Measurements from ENCODE around the gene CPEB3.
"Not testable (repeated sequence)": the region's sequence is repeated elsewhere in the genome, so short reads cannot be mapped to it uniquely, and the experiment has no call there.

Gene CPEB3

DNA sequence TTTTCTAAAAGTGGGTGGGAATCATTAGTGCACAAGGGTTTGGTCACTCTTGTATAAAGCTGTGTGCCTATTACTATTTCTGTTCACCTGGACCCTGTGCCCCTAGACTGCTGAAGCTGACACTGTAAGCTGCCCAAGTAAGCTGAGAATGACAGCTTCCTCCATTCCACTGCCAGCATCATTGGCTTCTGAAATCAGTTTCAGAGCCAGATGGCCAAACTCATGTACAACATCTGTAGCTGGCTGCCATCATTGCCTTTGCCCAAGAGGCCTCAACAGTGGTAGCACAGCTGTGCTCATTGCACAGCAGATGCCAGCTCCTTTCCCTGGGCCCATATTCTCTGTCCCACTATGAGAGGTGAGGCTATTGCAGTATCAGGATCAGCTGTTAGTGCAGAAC is 165.7 kb downstream of the CPEB3 start:
- TF ChIP-seq CTCF (IDR thresholded peaks at IDR 0.05; ENCODE audit: borderline replicate concordance, control extremely low read depth, extremely low read depth, insufficient read depth, missing control alignments), result no peak
- in situ Hi-C loops (cut with MboI; ENCODE audit: low sequenced_read_pairs, unreplicated experiment), result no loop called here

DNA sequence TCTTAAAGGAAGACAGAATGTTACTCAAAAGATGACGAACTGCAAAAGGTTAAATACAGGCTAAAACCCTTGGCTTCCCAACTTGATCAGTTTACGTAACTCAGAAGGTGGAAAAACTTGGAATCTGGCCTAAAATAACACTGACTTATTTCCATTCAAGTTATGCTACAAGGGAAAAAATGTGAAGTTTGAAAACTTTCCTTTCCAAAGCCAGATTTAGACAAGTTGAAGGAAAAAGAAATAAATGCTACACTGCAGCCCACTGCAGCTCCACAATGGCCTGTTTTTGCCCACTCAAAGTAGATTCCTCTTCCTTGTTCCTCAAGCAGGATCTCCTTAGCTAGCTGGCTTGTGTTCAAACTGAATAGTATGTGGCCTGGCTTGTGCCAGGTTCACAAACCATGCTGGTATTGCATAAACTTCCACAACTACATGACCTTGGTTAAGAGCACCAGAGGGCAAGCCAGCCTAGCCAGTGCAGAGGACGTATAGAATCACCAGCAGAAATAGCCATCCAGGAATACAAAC is 166.2 kb downstream of the CPEB3 start:
- no peak for TF ChIP-seq CTCF (IDR thresholded peaks at IDR 0.05; ENCODE audit: borderline replicate concordance, control extremely low read depth, extremely low read depth, insufficient read depth, missing control alignments)
- in situ Hi-C loops (cut with MboI; ENCODE audit: low sequenced_read_pairs, unreplicated experiment), result no loop called here
- no peak for DNase-seq (ENCODE audit: low spot score)

More for the DNA sequence above, 165.7 kb downstream of the CPEB3 start:
- DNase-seq (ENCODE audit: low spot score), result no peak

DNA sequence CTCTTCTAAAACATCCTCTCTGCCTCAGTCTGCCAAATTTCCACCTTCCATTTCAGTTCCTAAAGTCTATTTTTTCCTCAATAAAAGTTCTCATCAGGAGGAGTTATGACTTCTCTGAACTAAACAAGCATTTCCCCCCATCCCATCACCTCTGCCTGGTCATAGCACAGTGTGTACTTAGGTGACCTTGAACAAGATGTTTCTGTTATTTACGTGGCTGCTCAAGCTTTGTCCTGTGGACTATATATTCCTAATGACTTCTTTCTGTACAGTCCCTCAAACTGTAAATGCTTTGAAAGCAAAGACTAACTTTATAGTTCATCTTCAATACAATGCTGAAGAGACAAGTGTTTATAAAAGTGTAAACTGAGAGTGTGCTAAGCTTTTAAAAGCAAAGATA is 166.9 kb downstream of the CPEB3 start:
- in situ Hi-C loops (cut with MboI; ENCODE audit: low sequenced_read_pairs, unreplicated experiment), result no loop called here
- no peak for TF ChIP-seq CTCF (IDR thresholded peaks at IDR 0.05; ENCODE audit: borderline replicate concordance, control extremely low read depth, extremely low read depth, insufficient read depth, missing control alignments)
- no peak for DNase-seq (ENCODE audit: low spot score)

- no peak for DNase-seq (ENCODE audit: low spot score)
- in situ Hi-C loops (cut with MboI; ENCODE audit: low sequenced_read_pairs, unreplicated experiment), result no loop called here
- no peak for TF ChIP-seq CTCF (IDR thresholded peaks at IDR 0.05; ENCODE audit: borderline replicate concordance, control extremely low read depth, extremely low read depth, insufficient read depth, missing control alignments)
Observed at GRCh38 chr10:92122941-92123450, 167.9 kb downstream of the CPEB3 start.

DNA sequence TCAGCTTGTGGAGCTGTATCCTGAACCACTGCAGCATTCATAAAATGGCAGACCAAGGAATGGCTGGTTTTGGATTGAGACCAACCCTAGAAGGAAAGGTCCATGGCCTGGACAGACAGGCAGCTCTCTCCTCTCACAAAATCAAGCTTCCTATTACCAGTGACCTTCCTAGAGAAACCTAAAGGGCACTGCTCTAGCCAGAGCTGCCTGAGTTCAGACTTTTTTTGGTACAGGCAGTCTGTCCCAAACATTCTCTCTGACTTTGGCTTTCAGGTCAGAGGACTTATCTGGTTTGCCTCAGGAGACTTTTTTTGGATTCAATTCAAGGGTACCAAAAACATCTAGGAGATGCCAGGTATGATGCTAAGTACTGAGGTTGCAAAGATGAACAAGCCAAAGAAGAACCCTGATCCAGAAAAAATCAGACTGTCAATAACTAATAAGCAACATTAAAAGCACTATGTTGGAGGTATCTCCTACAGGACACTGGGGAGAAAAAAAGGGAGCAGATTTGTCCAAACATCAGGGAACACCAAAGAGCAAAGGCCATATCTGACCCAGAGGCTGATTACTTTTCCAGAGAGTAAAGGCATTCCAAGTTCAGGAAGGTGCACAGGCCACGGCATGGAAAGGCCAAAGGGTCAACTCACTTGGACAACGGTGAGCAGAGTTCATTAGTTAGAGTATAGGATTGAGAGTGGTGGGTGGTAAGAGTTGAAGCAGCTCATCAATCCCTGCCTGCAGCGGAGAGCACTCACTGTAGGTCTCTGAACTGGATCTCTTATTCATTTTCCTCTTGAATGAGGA is 169.0 kb downstream of the CPEB3 start:
- TF ChIP-seq CTCF (IDR thresholded peaks at IDR 0.05; ENCODE audit: borderline replicate concordance, control extremely low read depth, extremely low read depth, insufficient read depth, missing control alignments), result no peak
- in situ Hi-C loops (cut with MboI; ENCODE audit: low sequenced_read_pairs, unreplicated experiment), result no loop called here

DNA sequence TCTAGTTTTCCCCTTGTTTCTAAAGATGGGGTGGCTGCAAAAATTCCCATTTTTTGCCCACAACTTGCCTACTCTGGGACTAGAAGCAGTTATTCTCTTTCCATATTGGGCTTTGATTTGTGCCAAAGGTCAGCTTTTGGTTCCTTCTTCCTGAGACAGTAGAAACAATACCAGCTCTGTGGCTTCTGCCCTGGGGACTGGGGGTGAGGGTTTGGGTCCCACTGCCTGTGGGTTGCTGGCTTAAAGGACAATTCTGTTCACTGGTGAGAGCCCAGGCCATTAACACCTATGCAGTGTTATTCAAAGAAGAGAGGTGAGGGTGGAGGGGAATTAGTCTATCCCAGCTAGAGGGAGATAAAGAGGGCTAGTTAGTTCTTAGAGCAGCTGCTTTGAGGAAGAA is 171.5 kb downstream of the CPEB3 start:
- no peak for TF ChIP-seq CTCF (IDR thresholded peaks at IDR 0.05; ENCODE audit: borderline replicate concordance, control extremely low read depth, extremely low read depth, insufficient read depth, missing control alignments)
- in situ Hi-C loops (cut with MboI; ENCODE audit: low sequenced_read_pairs, unreplicated experiment), result no loop called here
- DNase-seq (ENCODE audit: low spot score), result no peak

More for the DNA sequence above, 169.0 kb downstream of the CPEB3 start:
- DNase-seq (ENCODE audit: low spot score), result no peak

- DNase-seq (ENCODE audit: low spot score); in situ Hi-C loops (cut with MboI; ENCODE audit: low sequenced_read_pairs, unreplicated experiment): not testable (repeated sequence)
Observed at GRCh38 chr10:92114917-92115316, 176.0 kb downstream of the CPEB3 start.
